ENCODE data around the gene SCAMP3.
A peak's percentile ranks its signal among the peaks of the same experiment; 100 is the strongest.
"Not testable (repeated sequence)": the region's sequence is repeated elsewhere in the genome, so short reads cannot be mapped to it uniquely, and the experiment has no call there.

Gene SCAMP3

GRCh38 chr1:155226910-155227260 is 35.3 kb downstream of the SCAMP3 start:
- DNase-seq, result no peak

- peak; percentile 72 for DNase-seq
Observed at GRCh38 chr1:155226188-155226909, 35.8 kb downstream of the SCAMP3 start.

GRCh38 chr1:155225404-155225759 is 36.8 kb downstream of the SCAMP3 start:
- not testable (repeated sequence) for DNase-seq

GRCh38 chr1:155223047-155223446 is 39.1 kb downstream of the SCAMP3 start:
- no peak for DNase-seq

GRCh38 chr1:155220211-155220965 is 41.8 kb downstream of the SCAMP3 start:
- not testable (repeated sequence) for DNase-seq

- DNase-seq, result no peak
Observed at GRCh38 chr1:155219592-155220031, 42.5 kb downstream of the SCAMP3 start.

- DNase-seq, result no peak
Observed at GRCh38 chr1:155218854-155219591, 43.1 kb downstream of the SCAMP3 start.

GRCh38 chr1:155214702-155215101 is 47.5 kb downstream of the SCAMP3 start:
- not testable (repeated sequence) for DNase-seq

- DNase-seq, result not testable (repeated sequence)
Observed at GRCh38 chr1:155212051-155212440, 50.1 kb downstream of the SCAMP3 start.

GRCh38 chr1:155211381-155212050 is 50.6 kb downstream of the SCAMP3 start:
- DNase-seq, result not testable (repeated sequence)

GRCh38 chr1:155210314-155211104 is 51.7 kb downstream of the SCAMP3 start:
- DNase-seq, result no peak

- DNase-seq, result no peak
Observed at GRCh38 chr1:155209312-155209721, 52.8 kb downstream of the SCAMP3 start.

- peak; percentile 80 for DNase-seq
Observed at GRCh38 chr1:155208541-155209311, 53.4 kb downstream of the SCAMP3 start, which contains the start of gene MTX1. Gene MTX1, plus strand, starts transcription at chr1:155208695. Its CDS starts 110 bp downstream, at chr1:155208805.

GRCh38 chr1:155207806-155208540 is 54.2 kb downstream of the SCAMP3 start, which contains the start of gene THBS3:
Gene THBS3, minus strand, starts transcription at chr1:155207897. Its CDS starts 21 bp downstream, at chr1:155207876.
- DNase-seq, result no peak

- DNase-seq, result peak; percentile 80
Observed at GRCh38 chr1:155206891-155207805, 55.0 kb downstream of the SCAMP3 start.

All from activated CD4-positive, alpha-beta T cell treated with anti-CD3 and anti-CD28 coated beads for 1 hour (primary cell).